HG03108 (cell line): ENCODE results near the gene SMAD6.
"Not testable (repeated sequence)": the region's sequence is repeated elsewhere in the genome, so short reads cannot be mapped to it uniquely, and the experiment has no call there.

Experiments used
- ATAC-seq: cut with Tn5 transposase; IDR thresholded peaks from one replicate; pipeline ENCODE4 v1.9.1; 2021; ENCODE audit warnings: moderate library complexity; ENCODE audit not compliant: unreplicated experiment

The SMAD6 gene

DNA sequence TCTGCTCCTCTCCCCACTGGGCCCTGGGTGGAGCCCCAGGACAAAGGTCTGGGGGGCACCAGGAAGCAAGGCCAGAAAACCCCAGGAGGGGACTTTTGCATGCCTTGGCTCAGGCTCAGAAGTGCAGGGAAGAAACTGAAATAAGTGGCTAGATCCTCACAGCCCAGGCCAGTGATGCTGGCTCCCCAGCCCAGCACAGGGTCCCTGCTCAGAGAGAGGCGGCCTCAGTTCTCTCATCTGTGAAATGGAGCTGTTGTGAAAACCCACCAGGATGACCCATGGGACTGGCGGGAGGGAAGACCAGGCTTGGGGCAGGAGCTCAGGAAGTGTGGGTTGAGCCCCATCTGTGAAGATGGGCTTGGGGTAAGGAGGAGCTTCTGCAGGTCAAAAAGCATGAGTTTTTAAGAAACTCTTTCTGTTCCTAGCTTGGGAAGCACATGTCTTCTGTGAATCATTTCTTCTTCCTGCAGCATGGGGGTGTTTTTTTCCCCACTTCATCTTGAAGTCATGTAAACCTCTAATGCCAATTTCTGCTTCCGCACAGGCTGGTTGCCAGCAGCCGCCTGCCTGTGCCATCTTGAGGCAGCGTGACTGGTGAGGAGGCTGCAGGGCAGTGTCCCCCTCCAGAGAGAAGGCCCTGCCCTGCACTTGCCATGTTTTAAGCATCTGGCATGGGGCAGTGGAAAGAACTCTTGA, 118.6 kb downstream of the SMAD6 start:
- ATAC-seq, result no peak

DNA sequence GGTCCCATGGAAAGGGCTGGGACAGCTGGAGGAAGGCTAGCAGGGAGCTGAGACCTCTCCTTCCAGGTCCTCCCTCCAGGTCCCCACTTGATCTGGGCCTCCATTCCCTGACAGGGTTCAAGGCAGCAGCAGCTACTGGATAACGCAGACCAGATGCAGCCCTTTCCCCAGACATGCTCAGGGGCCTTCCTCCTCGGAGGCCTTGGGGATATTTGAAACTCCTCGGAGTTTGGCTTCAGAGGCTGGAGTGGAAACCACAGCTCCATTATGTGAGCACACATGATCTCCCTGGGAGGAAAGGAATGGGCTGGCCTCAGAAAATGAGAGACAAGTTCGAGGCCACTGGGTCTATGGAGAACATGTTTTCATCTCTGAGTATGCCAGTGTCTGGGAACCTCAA, 119.3 kb downstream of the SMAD6 start:
- no peak for ATAC-seq

DNA sequence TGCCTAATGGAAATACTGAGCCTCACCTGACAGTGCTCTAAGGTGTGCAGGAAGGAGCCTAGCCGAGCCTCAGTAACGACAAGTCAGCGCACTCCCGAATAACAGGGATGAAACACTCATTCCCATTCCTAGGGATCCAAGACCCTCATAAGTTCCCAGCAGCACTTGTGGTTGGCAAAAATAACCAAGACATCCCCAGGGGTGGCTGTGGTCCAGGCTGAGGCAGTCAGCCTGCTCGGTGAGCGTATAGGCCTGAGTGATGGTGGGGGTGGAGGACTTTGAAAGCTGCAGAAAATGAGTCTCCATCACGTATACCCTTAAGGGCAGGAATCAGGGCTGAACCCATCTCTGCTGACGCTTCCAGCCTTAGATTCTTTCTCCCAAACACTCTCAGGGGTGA, 120.1 kb downstream of the SMAD6 start:
- ATAC-seq, result no peak

DNA sequence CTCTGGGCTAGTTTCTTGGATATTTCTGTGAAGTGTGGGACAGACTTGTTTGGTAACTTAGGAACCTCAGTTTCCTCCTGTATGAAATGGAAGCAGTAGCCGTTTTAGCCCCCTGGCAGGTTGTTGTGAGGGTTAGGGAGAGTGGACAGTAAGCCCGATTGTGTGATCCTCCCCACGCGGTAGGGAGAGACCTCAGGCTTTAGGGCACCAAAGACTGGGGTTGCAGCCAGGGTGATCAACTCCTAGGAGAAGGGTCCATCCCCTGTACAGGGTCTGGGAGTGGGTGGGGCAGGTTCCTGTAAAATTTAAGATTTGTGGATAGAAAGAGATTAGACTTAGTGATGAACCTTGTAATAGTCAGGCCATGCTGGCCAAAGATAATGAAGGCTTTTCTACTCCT, 120.5 kb downstream of the SMAD6 start:
- ATAC-seq, result no peak

DNA sequence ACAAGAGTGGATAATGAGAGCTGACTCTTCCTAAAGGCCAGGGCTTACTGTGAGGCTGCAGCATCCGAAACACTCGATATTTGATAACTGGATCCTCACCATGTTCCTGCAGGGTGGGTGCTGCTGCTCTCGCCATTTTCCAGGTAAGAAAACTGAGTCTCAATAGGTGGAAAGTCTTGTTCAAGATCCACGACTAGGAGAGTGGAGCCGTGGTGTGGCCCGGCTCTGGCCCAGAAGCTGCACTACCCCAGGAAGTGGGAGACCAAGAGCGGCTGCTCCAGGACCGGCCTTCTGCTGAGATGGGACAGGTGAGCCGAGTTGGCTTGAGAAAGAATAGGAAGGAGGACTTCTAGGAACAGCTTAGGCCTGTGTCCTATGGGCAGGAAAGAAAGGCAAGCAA, 121.6 kb downstream of the SMAD6 start:
- ATAC-seq, result no peak

DNA sequence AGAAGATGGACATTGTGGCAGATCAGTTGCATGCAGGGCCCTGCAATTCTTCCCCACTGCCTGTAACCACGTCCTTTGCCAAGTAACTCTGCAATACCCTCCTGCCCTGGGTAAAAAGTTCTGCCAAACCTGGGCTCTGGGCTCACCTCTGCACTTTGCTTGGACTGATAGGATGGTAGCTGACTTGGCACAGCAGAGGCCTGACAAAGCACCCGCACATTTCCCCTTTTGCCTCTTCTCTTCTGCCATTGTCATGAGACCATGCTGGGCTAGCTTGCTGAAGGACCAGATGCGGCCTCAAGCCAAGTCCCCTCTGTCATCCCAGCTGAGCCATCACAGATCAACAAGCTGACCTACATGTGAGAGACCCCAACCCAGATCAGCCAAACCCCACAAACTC, 122.4 kb downstream of the SMAD6 start:
- no peak for ATAC-seq

DNA sequence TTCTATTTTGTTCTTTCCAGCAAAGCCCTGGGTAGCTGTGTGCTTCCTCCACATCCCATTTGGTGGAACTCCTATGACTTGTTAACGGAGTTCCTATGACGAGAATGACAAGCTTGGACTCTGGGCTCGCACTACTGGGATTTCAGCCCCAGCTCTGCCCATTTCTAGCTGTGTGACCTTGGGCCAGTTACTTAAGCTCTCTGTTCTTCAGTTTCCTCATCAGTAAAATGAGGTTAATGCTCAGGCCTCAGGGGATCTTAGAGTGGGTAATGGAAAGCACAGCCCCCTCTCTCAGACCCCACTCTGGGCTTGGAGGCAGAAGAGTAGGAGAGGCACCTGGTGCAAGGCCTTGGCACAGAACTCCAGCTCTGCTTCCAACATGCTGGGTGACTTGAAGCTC, 123.1 kb downstream of the SMAD6 start:
- ATAC-seq, result no peak

DNA sequence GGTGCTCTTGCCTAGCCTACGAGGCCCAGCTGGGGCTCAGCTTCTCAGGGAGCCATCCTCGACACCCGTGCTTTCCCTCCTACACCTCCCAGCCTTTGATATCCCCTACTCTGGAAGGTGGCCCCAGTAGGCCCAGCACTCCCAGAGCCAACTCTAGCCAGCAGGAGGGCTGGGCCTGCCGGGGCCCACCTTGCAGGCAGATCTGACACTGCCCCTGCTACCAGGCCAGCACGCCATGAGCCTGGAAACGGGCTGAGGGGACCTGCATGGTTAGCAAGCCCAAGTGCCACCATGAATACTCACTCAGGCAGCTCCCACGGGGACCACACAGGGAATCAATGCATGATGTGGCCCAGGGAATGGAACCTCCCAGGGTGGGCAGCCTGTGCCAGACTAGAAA, 123.7 kb downstream of the SMAD6 start:
- no peak for ATAC-seq

DNA sequence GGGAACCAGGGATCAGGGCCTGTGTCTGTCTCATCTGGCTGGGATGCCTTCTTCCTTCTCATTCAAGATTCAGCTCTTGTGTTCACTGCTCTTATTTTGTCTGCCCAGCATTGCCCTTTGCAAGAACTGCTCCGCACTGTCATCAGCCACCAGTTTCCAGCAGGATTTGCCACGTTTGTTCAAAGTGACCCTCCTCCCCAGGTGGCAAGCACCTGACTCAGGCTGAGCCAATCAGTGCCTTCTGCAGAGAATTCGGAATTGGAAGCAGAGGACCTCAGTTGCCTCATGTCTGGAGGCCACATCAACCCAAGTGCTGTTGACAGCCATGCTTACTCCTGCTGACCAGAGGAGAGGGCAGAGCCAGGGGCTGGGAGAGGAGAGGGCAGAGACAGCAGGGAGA, 124.5 kb downstream of the SMAD6 start:
- no peak for ATAC-seq

DNA sequence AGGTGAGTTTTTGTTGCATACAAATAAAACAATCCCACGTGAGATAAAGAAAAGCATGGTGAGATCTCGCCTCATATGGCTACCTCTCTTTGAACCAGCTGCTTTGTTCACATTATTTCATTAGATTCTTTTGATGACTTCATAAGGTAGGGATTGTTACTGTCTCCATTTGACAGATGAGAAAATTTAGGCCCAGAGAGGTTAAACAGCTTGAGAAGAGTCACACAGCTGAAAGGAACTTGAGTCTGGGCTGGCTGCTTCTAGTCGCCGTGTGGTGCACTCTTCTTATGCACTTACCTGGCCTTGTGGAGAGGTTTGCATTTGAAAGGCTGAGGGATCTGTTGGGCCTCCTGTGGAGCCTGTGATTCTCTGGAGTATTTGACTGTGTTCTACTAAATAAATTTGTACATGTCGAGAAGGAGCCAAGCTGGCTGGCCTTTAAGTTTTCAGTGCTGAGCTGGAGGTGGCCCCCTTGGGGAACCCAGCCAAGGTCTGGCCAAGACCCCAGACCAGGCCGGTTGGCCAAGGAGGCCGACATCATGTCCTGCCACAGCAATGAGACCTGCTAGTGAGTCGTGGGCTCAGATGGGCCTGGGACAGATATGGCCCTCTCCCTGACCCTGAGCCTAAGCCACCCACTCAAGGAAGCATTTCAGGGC, 125.1 kb downstream of the SMAD6 start:
- ATAC-seq, result no peak

DNA sequence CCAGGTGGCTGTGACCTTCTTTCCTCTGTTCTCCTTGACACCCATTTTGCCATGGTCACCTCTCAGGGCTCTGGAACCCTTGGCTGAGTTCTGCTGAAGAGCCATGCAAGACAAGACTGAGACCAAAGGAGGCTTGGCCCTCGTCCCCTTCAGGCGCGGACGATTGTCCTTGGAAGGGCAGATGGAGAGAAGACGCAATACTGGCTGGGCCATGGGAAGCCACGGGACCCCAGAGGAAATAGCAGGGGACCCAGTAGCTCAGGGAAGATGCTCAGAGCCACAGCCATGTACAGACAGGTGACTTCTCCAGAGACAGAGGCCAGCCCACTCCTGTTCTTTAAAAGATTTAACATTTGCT, 125.6 kb downstream of the SMAD6 start:
- ATAC-seq, result no peak

DNA sequence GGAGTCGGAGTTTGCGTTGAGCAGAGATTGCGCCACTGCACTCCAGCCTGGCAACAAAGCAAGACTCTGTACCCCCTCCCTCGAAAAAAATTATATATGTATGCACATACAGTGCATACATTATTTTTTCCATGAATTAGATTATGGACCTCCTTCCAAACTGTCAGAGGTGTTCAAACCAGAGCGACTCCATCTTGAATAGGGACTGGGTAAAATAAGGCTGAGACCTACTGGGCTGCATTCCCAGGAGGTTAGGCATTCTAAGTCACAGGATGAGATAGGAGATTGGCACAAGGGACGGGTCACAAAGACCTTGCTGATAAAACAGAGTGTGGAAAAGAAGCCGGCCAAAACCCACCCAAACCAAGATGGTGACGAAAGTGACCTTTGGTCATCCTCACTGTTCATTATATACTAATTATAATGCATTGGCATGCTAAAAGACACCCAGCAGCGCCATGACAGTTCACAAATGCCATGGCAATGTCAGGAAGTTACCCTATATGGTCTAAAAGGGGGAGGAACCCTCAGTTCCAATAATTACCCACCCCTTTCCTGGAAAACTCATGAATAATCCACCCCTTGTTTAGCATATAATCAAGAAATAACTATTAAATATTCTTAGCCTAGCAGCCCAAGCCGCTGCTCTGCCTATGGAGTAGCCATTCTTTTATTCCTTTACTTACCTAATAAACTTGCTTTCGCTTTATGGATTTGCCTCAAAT, 126.9 kb downstream of the SMAD6 start:
- not testable (repeated sequence) for ATAC-seq

DNA sequence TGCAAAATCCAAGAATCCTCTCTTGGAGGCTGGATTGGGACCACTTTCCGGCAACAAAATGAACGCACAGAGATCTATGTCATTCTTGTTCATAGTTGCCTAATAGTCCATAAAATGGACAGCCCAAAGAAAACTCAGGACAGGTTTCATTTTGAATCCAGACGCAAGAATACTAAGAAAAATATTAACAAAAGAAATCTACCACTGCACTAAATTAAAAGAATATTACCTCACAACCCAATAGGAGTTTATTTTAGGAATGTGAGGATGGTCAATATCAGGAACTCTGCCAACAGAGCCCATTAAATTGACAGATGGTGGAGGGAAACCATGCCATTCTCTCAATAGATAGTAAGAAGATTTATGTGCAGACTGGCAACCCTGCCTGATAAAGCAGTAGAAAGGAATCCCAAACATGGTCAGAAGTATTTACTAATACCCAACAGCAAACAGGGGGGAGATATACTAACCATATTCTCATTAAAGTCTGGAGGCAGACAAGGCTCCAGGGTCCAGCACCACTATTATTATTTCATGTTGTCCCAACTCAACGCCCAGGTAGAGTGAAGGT, 127.6 kb downstream of the SMAD6 start:
- no peak for ATAC-seq

DNA sequence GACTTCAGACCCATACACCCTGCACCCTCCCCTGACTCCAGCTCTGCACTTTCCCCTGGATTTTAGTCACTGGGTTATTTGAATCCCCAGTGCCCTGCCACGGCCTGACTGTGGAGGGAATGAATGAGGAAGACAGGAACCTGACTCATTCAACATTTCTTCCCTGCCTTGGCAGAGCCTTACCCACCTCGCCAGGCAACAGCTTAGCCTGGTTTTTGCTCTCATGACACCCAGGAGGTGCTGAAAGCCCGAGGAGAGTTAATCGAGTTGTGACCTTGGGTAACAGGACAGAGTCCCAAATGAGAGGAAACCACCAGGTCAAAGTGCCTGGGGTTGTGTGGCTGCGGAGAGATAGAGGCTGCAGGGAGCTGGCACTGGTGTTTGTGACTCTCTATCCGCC, 128.3 kb downstream of the SMAD6 start:
- no peak for ATAC-seq

DNA sequence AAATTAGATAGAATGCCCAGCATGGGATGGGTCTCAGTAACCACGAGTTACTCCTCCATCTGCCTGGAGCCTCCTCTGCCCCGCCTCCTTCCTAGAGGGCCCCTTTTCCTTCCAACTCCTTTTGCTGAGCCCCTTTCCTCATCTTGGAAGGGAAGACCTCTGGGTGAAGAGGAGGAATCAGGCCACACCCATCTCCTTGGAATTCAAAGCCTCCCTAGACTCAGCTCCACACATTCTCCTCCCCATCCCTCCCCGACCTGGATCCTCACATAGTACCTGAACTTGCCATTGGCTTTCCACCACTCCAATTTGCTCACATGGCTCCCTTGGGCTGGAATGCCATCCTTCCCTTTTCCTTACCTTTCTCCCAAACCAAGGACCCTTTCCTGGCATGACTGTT, 128.8 kb downstream of the SMAD6 start:
- no peak for ATAC-seq

DNA sequence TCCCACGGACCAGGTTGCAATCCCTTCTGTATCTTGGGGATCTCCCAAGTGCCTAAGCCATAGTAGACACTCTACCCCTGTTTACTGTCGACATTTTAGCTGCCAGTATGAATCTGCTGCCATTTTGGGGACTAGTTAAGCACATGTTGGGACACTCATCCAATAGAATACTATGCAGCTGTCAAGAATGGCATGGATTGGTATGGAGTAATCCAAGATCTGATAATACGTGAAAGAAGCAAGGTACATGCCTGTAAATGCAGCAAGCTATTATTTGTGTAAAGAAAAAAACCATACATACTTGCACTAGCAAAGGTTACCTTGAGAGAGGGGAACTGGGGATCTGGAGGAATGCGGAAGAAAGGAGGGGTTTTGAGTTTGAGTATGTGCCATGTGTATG, 129.3 kb downstream of the SMAD6 start:
- ATAC-seq, result no peak

DNA sequence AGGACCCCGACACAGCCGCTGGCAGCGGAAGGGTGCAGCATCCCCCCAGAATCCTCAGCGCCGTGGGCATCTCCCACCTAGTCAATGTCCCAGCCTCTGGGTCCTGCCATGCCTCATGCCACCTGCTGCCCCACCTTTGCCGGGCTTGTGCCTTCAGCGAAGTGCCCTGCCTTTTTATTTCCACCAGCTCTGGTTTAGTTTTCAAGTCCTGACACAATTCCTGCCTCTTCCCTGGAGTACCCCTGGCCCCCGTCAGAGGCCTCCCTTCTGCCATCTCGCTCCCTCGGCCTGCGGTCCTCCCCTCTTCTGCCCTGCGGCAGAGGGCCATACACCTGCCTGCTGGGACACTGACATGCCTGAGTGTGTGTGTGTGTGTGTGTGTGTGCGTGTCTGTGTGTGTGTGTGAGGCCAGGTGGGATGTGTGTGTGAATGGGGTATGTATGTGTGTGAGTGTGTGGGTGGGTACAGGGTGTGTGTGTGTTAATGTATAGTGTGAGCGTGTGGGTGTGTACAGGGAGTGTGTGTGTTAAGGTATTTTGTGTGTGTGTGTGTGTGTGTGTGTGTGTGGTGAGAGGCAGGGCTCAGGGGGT, 129.9 kb downstream of the SMAD6 start:
- ATAC-seq, result no peak
